Ishikawa (cell line): Measurements from ENCODE around the gene TCF19.

Experiments used
- CEBPB ChIP-seq: IDR thresholded peaks from 2 replicates; pipeline ENCODE4 v1.6.1; 2012
- CREB1 ChIP-seq: IDR thresholded peaks from 2 replicates; pipeline ENCODE4 v1.6.1; 2012; ENCODE audit warnings: low read depth
- EGR1 ChIP-seq: IDR thresholded peaks from 2 replicates; pipeline ENCODE4 v1.6.1; 2012
- EP300 ChIP-seq: IDR thresholded peaks from 2 replicates; pipeline ENCODE4 v1.6.1; 2012; ENCODE audit warnings: borderline replicate concordance
- FOXM1 ChIP-seq: IDR thresholded peaks from 2 replicates; pipeline ENCODE4 v1.6.1; 2012; ENCODE audit warnings: low read depth, borderline replicate concordance
- NFIC ChIP-seq: IDR thresholded peaks from 2 replicates; pipeline ENCODE4 v1.6.1; 2012
- RAD21 ChIP-seq: IDR thresholded peaks from 2 replicates; pipeline ENCODE4 v1.6.1; 2012; ENCODE audit warnings: low read depth
- TAF1 ChIP-seq: IDR thresholded peaks from 2 replicates; pipeline ENCODE4 v1.6.1; 2012; ENCODE audit warnings: low read depth, mild to moderate bottlenecking
- TCF12 ChIP-seq: IDR thresholded peaks from 2 replicates; pipeline ENCODE4 v1.6.1; 2012; ENCODE audit warnings: low read depth
- TEAD4 ChIP-seq: IDR thresholded peaks from 2 replicates; pipeline ENCODE4 v1.6.1; 2012
- YY1 ChIP-seq: IDR thresholded peaks from 2 replicates; pipeline ENCODE4 v1.6.1; 2012; ENCODE audit warnings: low read depth
- ZBTB7A ChIP-seq: IDR thresholded peaks from 2 replicates; pipeline ENCODE4 v1.6.1; 2012; ENCODE audit warnings: low read depth
- TF ChIP-seq, protein P1 (sequence below): IDR thresholded peaks from 2 replicates; pipeline ENCODE4 v1.6.1; 2012
- TF ChIP-seq, protein P2 (sequence below): IDR thresholded peaks from 2 replicates; pipeline ENCODE4 v1.6.1; 2012; ENCODE audit warnings: low read depth, mild to moderate bottlenecking
- TF ChIP-seq, protein P3 (sequence below): IDR thresholded peaks from 2 replicates; pipeline ENCODE4 v1.6.1; 2012

The TCF19 gene

DNA sequence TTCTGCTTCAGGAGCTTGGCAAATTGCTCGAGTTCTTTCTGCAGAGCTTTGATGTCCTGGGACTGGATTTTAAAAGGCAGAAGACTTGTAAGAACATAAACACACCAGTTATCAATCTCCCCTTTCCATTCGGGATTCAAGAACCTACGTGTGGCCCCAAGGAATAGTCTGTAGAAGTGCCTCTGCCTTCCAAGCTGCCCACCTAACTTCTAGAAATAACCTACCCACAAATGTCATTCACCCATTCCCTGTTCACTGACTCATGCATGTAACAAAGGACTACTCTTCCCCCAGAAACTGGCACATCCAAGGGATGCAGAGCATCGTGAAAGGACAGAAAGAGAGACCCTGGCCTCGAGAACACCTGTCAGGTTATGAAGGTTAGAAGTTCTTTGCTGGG lies 7.6 kb downstream of the TCF19 start:
- TF ChIP-seq TCF12 (no peak), FOXM1 (no peak), EP300 (no peak), CEBPB (no peak), RAD21 (no peak), YY1 (no peak), EGR1 (no peak), NFIC (no peak), TEAD4 (no peak), TAF1 (no peak), CREB1 (no peak), ZBTB7A (no peak)
- TF ChIP-seq, protein P1, sequence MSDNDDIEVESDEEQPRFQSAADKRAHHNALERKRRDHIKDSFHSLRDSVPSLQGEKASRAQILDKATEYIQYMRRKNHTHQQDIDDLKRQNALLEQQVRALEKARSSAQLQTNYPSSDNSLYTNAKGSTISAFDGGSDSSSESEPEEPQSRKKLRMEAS: no peak
- TF ChIP-seq, protein P2, sequence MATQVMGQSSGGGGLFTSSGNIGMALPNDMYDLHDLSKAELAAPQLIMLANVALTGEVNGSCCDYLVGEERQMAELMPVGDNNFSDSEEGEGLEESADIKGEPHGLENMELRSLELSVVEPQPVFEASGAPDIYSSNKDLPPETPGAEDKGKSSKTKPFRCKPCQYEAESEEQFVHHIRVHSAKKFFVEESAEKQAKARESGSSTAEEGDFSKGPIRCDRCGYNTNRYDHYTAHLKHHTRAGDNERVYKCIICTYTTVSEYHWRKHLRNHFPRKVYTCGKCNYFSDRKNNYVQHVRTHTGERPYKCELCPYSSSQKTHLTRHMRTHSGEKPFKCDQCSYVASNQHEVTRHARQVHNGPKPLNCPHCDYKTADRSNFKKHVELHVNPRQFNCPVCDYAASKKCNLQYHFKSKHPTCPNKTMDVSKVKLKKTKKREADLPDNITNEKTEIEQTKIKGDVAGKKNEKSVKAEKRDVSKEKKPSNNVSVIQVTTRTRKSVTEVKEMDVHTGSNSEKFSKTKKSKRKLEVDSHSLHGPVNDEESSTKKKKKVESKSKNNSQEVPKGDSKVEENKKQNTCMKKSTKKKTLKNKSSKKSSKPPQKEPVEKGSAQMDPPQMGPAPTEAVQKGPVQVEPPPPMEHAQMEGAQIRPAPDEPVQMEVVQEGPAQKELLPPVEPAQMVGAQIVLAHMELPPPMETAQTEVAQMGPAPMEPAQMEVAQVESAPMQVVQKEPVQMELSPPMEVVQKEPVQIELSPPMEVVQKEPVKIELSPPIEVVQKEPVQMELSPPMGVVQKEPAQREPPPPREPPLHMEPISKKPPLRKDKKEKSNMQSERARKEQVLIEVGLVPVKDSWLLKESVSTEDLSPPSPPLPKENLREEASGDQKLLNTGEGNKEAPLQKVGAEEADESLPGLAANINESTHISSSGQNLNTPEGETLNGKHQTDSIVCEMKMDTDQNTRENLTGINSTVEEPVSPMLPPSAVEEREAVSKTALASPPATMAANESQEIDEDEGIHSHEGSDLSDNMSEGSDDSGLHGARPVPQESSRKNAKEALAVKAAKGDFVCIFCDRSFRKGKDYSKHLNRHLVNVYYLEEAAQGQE: no peak
- TF ChIP-seq, protein P3, sequence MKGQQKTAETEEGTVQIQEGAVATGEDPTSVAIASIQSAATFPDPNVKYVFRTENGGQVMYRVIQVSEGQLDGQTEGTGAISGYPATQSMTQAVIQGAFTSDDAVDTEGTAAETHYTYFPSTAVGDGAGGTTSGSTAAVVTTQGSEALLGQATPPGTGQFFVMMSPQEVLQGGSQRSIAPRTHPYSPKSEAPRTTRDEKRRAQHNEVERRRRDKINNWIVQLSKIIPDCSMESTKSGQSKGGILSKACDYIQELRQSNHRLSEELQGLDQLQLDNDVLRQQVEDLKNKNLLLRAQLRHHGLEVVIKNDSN: no peak

DNA sequence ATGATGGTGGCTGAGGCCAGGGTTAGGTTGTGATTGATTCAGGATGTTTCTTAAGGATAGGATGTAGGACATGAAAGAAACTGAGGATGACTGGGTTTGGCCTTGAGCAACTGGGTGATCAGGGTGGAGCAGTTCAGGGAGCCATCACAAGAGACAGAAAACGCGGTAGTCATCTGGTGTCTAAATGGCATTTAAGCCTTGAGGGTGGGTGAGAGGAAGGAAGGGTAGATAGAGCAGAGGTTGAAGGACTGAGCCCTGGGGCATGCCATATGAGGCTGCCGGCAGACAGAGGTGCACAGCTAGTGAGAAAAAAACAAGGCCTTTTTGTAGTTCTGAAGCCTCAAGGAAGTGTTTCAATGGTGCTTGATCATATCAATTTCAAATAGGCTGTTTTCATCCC lies 10.2 kb downstream of the TCF19 start:
- TF ChIP-seq EP300 (no peak), RAD21 (no peak), YY1 (no peak), TCF12 (no peak), FOXM1 (no peak), CREB1 (no peak), EGR1 (no peak)
- TF ChIP-seq, protein P2: no peak
- TF ChIP-seq, protein P1: no peak

DNA sequence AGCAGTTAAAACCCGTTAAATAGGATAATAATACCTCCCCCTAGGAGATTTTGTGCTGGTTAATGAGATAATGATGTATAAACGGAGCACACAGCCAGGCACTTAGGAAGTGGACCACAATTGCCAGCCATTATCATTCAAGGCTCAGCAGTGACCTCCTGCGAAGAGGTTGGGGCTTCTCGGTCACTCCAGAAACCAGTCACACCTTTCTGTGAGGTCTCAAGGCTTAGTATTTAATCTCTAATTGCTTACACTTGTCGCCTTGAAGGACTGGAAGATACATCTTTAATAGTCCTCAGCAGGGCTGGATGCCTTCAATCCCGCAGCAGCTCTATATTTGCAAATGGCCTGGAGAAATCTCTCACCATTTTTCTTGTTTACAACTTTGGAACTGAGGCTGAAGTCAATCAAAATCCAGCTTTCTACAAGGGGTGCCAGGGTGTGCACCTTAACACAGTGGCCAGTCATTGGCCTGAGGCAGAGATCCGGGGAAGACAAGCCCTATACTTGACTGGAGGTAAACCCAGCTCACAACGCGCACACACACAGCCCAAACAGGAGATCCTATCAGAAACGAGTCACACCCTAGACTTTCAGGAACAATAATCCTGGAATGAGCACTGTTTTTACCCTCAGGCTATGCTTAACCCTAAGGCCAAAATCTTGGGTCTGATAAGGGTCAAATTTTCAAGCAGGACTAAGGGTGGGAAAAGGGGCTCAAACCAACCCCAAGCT lies 10.9 kb downstream of the TCF19 start:
- TF ChIP-seq TAF1 (no peak), CEBPB (no peak), ZBTB7A (no peak), TCF12 (no peak), RAD21 (no peak), NFIC (no peak)
- TF ChIP-seq, protein P1: no peak

DNA sequence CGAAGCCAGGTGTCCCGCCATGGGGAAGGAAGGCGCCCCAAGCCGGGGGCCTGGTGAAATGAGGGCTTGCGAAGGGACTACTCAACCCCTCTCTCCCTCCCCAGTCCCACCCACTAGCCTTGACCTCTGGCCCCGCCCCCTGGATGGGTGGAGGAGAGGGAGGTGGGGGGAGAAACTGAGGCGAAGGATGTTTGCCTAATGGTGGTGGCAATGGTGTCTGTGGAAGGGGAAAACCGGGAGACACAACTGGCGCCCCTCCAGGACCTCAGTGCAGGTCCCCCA lies 12.2 kb downstream of the TCF19 start, which contains the start of gene POU5F1:
TSS of gene POU5F1 (minus strand) at position 83 of the 282 bp plus-strand sequence. CDS start at position 21, 62 bp downstream.
- TF ChIP-seq, protein P1: no peak
- TF ChIP-seq RAD21 (no peak), TAF1 (no peak), TCF12 (no peak), CEBPB (no peak), NFIC (no peak), YY1 (no peak), EP300 (no peak)

DNA sequence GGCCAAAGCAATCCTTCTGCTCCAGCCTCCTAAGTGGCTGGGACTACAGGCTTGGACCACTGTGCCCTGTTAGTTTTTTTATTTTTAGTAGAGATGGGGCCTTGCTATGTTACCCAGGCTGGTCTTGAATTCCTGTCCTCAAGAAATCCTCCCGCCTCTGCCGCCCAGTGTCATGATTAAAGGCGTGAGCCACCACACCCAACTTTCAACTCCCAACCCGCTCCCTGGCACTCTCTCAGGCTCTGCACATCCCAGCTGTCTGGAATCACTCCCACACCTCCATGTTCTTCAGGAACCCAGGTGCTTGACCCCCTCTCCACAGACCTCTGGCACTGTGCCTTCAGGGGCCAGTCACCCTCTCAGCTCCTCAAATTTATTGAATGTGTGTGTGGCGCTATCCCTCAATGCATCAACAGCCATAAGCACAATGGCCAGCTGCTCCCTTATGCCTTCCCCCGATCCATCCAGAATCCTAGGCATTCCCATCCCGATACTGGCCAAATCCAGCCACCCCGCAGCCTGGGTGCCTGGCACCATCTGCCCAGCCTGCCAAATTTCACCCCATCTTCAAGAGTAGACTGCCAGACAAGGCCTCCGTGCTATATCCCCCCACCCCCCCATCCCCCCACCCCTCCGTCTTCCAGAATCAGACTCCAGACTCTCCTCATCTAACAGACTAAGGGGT lies 12.7 kb downstream of the TCF19 start:
- TF ChIP-seq TCF12 (no peak), ZBTB7A (no peak), FOXM1 (no peak), TAF1 (no peak), CEBPB (no peak), RAD21 (no peak), CREB1 (no peak), NFIC (no peak), EGR1 (no peak), YY1 (no peak), TEAD4 (no peak), EP300 (no peak)
- TF ChIP-seq, protein P3: no peak
- TF ChIP-seq, protein P1: no peak
- TF ChIP-seq, protein P2: no peak
